Skeletal muscle tissue (tissue), 4 donors: Measurements from ENCODE around the gene XCR1. TPM values are rescaled to one million over a fixed set of nuclear protein-coding genes. Genes with fewer than 3 reads are reported as not detected.

ENCODE experiments used
- H3K27ac ChIP-seq: one replicate; pipeline ENCODE4 v1.7.0; 2013; ENCODE audit warnings: mild to moderate bottlenecking, low read depth, low read length, inconsistent platforms
- H3K27me3 ChIP-seq, 3 donors: one replicate each; pipeline ENCODE4 v1.7.0; 2013; ENCODE audit warnings: low read length in 3 of 3; ENCODE audit not compliant: control insufficient read depth in 3 of 3, insufficient read depth in 3 of 3
- H3K36me3 ChIP-seq, 3 donors: one replicate each; pipeline ENCODE4 v1.7.0; 2013; ENCODE audit warnings: low read length in 3 of 3; ENCODE audit not compliant: control insufficient read depth in 3 of 3, insufficient read depth in 3 of 3
- H3K4me1 ChIP-seq, 3 donors: one replicate each; pipeline ENCODE4 v1.7.0; 2013; ENCODE audit warnings: low read length in 3 of 3, mild to moderate bottlenecking in 3 of 3; ENCODE audit not compliant: control insufficient read depth in 3 of 3, insufficient read depth in 3 of 3
- H3K4me3 ChIP-seq, 3 donors: one replicate each; pipeline ENCODE4 v1.7.0; 2013; ENCODE audit warnings: low read length in 3 of 3
- H3K9ac ChIP-seq, 3 donors: one replicate each; pipeline ENCODE4 v1.7.0; 2013; ENCODE audit warnings: low read length in 3 of 3, mild to moderate bottlenecking in 3 of 3, moderate library complexity in 2 of 3, low read depth in 1 of 3
- H3K9me3 ChIP-seq, 3 donors: one replicate each; pipeline ENCODE4 v1.7.0; 2013; ENCODE audit warnings: low read length in 3 of 3; ENCODE audit not compliant: control insufficient read depth in 3 of 3
- total RNA-seq: library from RNA; depleted of rRNA; stranded (reverse); fragments of >200 nt; gene quantifications from one replicate; pipeline ENCODE4 v1.2.3, GENCODE V29; 2014
- donor health status: Osteomylitis.

XCR1 gene
- total RNA-seq, 1 donor from 2014 or later: not detected

GRCh38 chr3:45986303-45986982, 40.8 kb downstream of the XCR1 start:
- no peaks in the 10 kb centered on the region for H3K9me3 ChIP-seq
- H3K27me3 ChIP-seq: no peaks in the 10 kb centered on the region
- peaks cover 89 to 96% (median 95%) of the 10 kb centered on the region in 3 donors for H3K4me1 ChIP-seq
- peak overlapping the region; percentile 72 to 73 (median 72) for H3K4me3 ChIP-seq
- peak overlapping the region; percentile 99 for H3K27ac ChIP-seq
- H3K9ac ChIP-seq: peak overlapping the region; percentile 86 to 93 (median 92)
- peaks cover 7 to 23% (median 20%) of the 10 kb centered on the region in 3 donors for H3K36me3 ChIP-seq

GRCh38 chr3:45985532-45986302, 41.6 kb downstream of the XCR1 start:
- H3K4me3 ChIP-seq: peak overlapping the region; percentile 72 to 73 (median 72)
- H3K9ac ChIP-seq: peak overlapping the region; percentile 86 to 93 (median 92)
- H3K27ac ChIP-seq: peak overlapping the region; percentile 99
- H3K36me3 ChIP-seq: peaks cover 12 to 30% (median 27%) of the 10 kb centered on the region in 3 donors
- H3K4me1 ChIP-seq: peaks cover 91 to 98% (median 98%) of the 10 kb centered on the region in 3 donors
- no peaks in the 10 kb centered on the region for H3K9me3 ChIP-seq
- no peaks in the 10 kb centered on the region for H3K27me3 ChIP-seq

- Histone ChIP-seq H3K9me3 (no peaks in the 10 kb centered on the region), H3K4me1 (peaks cover 80 to 96% (median 90%) of the 10 kb centered on the region in 3 donors), H3K27ac (peak overlapping the region; percentile 99), H3K9ac (peak overlapping the region; percentile 86 to 93 (median 92)), H3K4me3 (peak overlapping the region; percentile 72 to 73 (median 72)), H3K27me3 (no peaks in the 10 kb centered on the region), H3K36me3 (peaks cover 14 to 37% (median 34%) of the 10 kb centered on the region in 3 donors)
These were observed 42.7 kb downstream of the XCR1 start for GRCh38 chr3:45984331-45985312.

GRCh38 chr3:45983770-45984169, 43.5 kb downstream of the XCR1 start:
- Histone ChIP-seq H3K4me3 (peak overlapping the region; percentile 16 to 39 (median 33)), H3K27ac (peak overlapping the region; percentile 99), H3K9ac (peak overlapping the region; percentile 75 to 92 (median 86)), H3K36me3 (peaks cover 20 to 42% (median 41%) of the 10 kb centered on the region in 3 donors), H3K9me3 (no peaks in the 10 kb centered on the region), H3K27me3 (no peaks in the 10 kb centered on the region), H3K4me1 (peaks cover 76 to 91% (median 85%) of the 10 kb centered on the region in 3 donors)

GRCh38 chr3:45981346-45982074, 45.8 kb downstream of the XCR1 start:
- peak overlapping the region; percentile 99 for H3K27ac ChIP-seq
- H3K4me3 ChIP-seq: no peak overlapping the region
- peaks cover 27 to 56% (median 55%) of the 10 kb centered on the region in 3 donors for H3K36me3 ChIP-seq
- H3K4me1 ChIP-seq: peaks cover 72 to 88% (median 80%) of the 10 kb centered on the region in 3 donors
- no peaks in the 10 kb centered on the region for H3K9me3 ChIP-seq
- H3K27me3 ChIP-seq: no peaks in the 10 kb centered on the region
- H3K9ac ChIP-seq: peak overlapping the region in 1 of 3 donors; percentile 26

- H3K9me3 ChIP-seq: no peaks in the 10 kb centered on the region
- peaks cover 72 to 88% (median 80%) of the 10 kb centered on the region in 3 donors for H3K4me1 ChIP-seq
- no peaks in the 10 kb centered on the region for H3K27me3 ChIP-seq
- H3K36me3 ChIP-seq: peaks cover 28 to 60% (median 57%) of the 10 kb centered on the region in 3 donors
- H3K27ac ChIP-seq: no peak overlapping the region
- H3K9ac ChIP-seq: no peak overlapping the region
- no peak overlapping the region for H3K4me3 ChIP-seq
These were observed 46.5 kb downstream of the XCR1 start for GRCh38 chr3:45980819-45981218.

GRCh38 chr3:45980229-45980813, 47.0 kb downstream of the XCR1 start:
- peaks cover 31 to 64% (median 60%) of the 10 kb centered on the region in 3 donors for H3K36me3 ChIP-seq
- peak overlapping the region; percentile 45 for H3K27ac ChIP-seq
- H3K9ac ChIP-seq: no peak overlapping the region
- no peak overlapping the region for H3K4me3 ChIP-seq
- no peaks in the 10 kb centered on the region for H3K27me3 ChIP-seq
- no peaks in the 10 kb centered on the region for H3K9me3 ChIP-seq
- H3K4me1 ChIP-seq: peaks cover 73 to 88% (median 80%) of the 10 kb centered on the region in 3 donors

GRCh38 chr3:45979378-45979777, 47.9 kb downstream of the XCR1 start:
- Histone ChIP-seq H3K27ac (peak overlapping the region; percentile 45), H3K9ac (no peak overlapping the region), H3K36me3 (peaks cover 39 to 72% (median 69%) of the 10 kb centered on the region in 3 donors), H3K4me3 (no peak overlapping the region), H3K27me3 (no peaks in the 10 kb centered on the region), H3K9me3 (no peaks in the 10 kb centered on the region), H3K4me1 (peaks cover 74 to 89% (median 80%) of the 10 kb centered on the region in 3 donors)
